ENCODE measurements around the gene TNFRSF18.

Gene TNFRSF18

DNA sequence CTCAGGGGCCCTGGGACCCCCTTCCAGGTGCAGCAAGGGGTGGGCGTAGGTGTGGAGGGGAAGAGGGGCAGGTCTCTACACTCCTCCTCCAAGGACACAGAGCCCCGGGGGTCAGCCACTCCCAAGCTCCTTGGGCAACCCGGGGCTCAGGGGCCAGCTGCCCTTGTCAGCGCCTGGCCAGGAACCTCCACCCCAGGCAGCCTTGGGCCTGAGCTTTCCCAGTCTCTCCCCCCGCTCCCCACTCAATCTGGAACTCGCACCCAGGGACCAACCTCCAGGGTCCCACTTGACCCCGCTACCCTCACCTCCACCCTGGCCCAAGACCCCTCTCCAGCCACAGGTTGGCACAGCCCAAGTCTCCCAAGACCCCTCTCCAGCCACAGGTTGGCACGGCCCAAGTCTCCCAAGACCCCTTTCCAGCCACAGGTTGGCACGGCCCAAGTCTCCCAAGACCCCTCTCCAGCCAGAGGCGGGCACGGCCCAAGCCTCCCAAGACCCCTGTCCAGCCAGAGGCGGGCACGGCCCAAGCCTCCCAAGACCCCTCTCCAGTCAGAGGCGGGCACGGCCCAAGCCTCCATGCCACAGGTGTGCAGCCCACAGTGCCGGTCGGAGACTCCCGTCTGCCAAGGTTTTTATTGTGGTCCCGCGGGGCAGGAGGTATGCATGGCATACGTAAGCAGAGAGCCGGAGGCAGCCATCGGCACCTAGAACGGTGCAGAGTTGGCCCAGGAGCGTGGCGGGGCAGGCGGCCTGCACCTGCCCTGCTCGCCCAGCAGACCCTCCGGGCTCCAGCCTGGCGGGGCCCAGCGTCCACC lies 4.5 kb upstream of the TNFRSF18 start:
- DNase-seq, result no peak

DNA sequence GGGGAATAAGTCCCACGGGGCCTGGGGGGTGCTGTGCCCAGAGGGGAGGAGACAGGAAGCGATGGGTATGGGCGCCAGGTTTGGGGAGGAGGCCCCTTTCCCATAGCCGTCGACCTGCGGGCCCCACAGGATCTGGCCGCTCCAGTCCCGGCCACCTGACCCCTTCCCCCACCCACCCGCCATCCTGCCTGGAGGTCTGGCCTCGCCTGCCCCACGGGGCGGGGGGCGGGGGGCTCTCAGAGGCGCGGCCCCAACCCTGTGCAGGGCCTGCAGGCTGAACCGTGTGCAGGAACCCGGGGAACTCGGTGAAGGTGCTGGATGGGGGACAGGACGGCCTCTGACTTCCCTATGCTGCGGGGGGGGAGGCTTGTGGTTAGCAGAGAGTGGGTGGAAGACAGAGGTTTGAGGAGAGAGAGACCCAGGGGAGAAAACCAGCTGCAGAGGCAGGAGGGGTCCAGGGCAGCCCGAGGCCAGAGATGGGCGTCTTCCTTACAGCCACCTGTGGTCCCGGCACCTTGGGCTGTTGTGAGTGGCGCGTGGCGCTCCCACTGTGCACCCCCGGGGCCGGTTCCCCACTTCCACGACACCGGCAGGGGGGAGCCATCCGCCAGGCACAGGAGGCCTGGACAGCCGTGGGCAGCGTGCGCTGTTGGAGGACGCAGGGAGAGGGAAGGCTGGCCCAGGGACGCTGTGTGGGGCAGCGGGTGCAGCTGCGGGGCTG lies 2.5 kb upstream of the TNFRSF18 start:
- DNase-seq, result no peak

DNA sequence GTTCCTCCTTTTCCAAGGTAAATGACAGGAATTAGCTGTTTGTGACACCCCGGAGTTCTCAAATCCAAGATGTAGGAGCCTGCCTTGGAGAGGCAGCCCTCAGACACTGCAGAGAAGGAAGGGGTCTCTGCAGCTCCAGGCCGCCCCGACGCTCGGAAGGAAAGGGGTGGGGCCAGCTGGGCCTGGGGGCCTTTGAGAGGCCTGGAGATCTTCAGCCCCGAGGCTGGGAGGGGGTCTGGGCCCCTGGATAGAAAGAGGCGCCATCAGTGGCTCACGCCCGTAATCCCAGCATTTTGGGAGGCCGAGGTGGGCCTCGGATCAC lies 1.1 kb upstream of the TNFRSF18 start:
- DNase-seq, result no peak

DNA sequence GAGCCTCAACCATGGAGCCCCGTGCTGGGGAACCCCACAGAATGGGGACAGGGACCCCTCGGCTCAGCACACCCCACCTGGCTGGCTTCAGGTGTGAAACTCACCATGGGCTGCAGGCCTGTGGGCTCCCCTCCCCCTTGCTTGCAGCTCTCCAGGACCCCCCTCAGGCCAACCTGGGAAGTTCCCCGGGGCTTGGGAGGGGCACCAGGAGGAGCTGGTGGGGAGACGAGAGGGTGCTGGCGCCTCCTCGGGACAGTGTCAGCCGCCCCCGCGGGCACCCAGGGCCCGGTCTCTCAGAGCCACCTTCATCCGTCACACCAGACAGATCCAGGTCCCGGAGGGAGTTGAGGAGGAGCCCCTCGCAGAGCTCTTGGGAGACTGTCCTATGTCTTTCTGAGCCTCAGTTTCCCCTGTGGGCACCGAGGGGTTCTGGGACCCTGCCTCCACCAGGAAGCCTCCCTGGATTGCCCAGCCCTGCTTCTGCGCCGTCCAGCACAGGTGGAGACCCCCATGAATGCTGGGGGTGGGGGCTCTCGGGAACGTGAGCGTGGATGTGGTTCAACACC lies 657 bp upstream of the TNFRSF18 start:
- no peak for DNase-seq

DNA sequence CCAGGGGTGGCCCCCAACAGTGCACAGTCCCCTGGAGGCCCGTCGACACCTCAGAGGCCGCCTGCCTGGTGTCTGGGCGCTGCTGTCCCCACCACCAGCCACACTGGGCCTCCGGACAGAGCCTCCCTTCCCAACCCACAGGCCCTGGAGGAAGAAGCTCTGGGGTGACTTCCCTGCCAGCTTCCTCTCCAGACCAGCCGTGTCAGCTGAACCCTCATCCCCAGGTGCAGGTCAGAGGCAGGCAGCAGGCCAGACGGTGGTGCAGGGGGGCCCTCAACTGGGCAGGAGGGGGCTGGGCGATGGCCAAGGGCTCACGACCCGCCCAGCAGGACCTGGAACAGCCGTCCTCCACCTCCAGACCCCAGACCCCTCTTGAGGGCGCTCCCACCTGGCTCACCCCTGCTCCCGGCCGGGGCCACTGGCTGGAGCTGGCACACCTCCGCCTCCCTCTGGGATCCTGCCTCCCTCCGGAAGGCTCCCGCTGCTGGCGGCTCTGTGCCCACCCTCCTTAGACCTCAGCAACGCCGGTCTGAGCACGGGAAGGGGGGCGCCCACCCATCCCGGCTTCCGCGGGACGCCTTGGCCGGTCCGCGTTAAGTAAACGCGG lies 520 bp downstream of the TNFRSF18 start:
- no peak for DNase-seq

DNA sequence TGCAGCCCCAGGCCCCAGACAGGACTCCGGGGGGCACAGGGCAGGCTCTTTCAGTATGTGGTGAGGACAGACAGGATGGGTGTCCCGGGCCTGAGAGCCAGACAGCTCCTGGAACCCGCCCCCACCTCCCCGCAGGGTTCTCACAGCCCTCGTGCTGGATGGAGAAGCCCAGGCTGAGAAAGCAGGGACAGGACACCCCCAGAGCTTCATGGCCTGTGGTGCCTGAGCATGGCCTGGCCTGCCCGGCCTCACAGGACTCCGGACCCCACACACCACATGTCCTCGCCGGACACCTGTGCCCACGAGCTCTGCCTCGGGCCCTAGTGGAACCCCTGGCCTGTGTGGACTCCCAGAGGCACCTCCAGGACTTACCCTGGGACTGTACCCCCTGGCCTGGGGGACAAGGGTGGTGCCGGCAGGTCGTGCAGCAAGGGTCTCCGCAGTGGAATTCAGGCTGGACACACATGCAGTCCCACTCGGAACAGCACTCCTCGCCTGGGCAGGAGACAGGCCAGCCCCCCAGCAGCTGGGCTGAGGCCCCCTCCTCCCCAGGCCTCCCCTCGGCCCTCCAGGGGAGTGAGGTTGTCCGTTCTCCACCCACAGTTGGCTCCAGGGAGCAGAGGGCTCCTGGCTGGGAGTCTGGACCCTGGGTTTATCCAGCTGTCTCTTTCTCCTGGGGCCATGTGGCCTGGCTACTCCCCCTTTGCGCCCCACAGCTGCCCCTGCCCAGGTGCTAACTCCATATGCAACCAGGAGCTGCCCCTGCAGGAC lies 1.2 kb downstream of the TNFRSF18 start:
- DNase-seq, result no peak

DNA sequence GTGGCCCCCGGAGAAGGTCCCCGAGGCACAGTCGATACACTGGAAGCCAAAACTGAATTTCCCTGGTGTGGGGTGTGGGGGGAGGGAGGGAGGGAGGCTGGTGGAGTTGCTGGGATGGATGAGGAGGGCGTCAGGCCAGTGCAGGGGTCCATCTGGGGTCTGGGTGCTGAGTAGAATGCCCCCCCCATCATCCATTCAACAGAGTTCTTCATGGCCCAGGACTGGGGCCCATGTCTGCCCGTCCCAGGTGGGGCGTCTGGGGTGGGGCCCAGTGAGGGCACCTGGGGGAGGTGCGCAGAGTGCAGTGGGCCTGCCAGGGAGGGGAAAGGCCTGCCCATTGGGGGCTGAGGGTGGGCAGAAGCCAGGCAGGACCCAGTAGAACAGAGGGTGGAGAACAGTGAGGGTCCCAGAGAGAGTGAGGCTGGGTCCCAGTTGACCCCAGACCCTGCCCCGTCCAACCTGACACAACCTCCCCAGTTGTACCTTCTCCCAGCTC lies 1.9 kb downstream of the TNFRSF18 start:
- no peak for DNase-seq

DNA sequence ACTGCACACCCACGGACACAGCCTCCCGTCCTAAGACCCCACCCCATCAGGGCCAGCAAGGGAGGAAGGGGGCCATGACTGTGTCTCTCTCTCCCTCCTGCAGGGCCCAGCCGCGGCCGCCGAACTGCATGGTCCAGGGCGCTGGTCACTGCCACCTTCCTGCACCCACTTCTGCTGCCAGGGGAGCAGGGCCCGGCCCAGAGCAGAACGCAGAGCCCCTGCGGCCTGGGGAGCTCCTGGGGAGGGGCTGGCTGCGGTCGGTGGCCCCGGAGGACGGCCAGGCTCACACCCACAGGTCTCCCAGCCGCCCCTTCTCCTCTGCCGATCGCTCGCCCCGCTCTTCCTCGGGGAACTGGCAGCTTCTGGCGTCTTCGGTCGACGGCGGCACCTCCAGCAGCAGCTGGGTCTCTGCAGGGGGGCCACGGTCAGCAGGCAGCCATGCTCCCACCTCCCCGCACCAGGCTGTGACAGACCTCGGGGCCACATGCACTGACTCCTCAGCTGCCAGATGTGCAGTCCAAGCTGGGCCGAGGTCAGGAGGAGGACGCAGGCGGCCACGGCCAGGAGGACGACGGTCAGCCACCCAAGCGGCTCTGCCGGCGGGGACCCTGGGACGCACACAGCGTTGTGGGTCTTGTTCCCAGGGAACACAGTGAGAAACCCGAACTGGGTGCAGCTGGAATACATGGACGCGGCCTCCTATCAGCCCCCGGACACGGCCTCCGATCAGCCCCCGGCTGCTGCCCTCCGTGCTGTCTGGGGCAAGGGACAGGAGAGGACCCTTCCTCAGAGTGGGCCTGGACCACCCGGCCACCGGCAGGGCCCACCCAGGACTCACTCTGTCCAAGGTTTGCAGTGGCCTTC lies 2.6 kb downstream of the TNFRSF18 start:
- no peak for DNase-seq

DNA sequence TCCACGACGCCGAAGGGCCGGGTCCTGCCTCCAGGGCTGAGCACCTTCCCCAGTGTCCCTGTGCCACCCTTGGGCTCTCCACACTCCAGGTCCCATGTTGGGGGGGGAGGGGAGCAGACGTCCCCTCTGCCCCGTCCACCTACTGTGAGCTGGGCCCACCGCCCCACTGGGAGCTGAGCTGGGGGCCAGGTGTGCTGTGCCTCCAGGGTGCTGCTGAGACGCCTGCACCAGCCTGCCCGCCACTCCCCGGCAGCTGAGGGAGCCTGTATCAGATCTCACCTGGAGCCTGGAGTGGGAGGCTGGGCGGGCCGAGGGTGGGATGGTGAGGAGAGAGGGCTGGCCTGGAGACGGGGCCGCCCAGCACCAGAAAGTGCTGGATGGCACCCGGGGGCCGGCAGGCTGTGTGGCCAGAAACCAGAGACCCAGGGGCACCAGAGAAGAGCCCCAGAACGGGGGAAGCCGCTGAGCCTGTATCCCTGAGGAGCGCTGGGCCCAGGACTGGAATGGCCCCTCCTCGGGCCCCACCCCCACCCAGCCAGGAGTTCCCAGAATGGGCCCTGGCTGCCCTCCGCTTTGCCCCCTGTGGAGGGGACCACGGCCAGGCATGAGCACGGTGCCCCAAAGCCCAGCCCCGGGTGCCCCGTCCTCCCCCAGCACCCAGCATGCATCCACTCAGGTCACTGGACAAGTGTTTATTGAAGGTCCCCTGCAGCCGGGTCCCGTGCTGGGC lies 3.4 kb downstream of the TNFRSF18 start:
- no peak for DNase-seq

DNA sequence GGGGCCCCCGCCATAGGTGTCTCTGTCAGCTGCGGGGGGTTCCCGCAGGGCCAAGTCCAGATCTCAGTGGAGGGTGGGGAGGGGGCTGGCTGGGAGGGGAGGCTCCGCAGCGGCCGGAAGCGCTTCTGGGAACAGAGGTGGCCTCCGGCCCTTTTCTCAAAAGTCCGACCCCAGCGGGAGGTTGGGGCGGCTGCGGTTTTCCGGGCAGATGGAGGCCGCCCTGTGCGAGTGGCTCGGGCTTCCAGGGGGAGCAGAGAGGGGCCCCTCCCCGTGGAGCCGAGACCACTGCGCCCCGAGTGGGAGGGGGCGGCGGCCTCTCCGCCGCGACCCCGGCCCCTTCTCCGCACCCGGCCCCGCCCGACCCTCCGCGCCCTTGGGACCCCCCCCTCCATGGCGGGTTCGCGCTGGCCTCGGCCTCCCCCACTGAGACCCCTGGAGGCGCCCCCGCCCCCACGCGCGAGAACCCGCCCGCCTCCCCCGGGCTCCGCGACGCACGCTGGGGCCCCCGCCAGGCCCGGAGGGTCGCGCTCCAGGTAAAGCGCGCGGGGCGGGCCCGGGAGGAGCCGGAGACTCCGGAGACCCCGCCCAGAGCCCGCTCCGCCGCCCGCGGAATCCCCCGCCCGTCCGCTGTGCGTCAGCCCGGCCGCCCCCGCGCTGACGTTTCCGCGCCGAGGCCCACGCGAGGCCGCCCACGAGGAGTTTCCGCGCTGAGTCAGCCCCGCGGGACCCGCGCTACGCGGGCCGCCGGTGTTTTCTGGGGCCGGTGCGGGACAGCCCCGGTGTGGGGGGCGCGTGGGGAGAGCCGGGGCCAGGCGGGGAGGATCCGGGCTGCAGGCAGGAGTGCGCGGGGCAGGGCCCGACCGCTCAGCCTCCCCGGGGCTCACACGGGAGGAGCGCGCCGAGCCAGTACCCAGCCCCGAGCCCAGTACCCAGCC lies 5.2 kb downstream of the TNFRSF18 start:
- no peak for DNase-seq

DNA sequence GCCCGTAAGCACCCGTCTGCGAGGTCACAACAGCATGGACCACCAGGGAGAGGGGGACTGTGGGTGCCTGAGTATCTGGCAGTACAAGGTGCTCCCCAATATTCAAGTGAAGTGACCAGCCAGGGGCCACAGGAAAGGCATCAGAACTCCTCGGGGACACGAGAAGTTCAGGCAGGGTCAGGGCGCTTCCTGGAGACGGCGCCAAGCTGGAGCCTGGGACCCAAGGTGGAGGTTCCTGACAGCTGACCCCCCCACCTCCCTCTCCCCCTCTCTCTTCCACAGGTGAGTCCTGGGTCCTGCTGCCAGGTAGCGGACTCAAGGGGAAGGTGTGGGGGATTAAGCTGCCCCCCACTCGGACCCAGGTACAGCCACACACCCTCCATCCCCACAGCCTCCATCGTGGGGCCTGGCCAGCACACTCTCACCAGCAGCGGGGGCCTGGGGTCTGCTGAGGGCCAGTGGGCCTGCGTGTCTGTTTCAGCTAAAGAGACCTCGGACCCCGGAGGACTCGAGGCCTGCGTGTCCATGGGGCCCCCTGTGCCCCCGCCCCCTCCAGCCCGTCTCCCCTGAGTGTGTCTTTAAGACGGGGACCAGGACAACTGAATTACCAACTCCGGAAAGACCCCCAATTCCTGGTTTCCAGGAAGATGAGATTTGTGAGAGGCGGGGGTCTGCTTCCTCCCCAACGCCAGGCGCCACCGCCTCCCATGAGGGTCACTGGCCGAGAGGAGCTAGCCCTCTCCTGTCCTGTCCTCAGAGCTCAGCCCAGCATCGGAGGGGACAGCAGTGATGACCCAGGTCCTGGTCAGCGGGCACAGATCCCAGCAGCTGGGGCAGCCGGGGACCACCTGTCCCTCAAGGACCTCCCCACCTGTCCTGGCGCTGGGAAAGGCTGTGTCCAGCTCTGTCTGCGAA lies 6.2 kb downstream of the TNFRSF18 start:
- DNase-seq, result no peak

DNA sequence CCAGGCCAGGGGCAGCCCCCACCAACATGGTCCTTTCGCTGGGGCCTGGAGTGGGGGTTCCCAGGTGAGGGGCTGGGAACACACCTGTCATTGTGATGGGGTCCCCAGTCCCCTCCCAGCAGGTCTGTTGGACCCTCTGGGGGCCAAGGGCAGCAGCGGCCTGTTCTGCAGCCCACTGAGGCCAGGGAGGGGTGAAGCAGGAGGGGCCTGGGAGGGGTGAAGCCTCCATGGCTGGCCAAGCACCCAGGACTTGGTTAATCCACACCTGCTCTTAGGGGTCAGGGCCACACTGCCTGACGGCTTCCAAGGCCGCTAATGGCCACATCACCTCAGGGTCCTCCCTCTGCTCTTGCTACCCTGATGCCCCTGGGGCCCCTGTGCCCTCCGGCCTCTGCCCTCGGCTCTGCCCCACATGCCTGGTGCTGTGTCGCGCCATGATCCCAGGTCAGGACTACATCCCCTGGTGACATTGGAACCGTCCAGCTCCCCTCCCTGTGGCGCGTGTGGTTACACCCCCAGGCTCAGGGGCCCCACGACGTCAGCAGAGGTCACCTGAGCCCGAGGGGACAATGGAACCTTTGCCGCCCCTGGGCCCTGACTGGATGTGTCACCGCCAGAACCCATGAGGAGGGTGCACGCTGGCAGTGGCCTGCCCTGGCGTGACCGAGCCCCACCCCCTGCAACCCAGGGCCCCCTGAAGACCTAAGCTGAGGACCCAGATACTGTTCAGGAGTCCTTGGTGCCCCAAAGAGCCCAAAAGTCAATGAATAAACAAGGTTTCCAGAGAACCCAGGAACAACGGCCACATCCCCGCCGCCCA lies 7.0 kb downstream of the TNFRSF18 start:
- no peak for DNase-seq

DNA sequence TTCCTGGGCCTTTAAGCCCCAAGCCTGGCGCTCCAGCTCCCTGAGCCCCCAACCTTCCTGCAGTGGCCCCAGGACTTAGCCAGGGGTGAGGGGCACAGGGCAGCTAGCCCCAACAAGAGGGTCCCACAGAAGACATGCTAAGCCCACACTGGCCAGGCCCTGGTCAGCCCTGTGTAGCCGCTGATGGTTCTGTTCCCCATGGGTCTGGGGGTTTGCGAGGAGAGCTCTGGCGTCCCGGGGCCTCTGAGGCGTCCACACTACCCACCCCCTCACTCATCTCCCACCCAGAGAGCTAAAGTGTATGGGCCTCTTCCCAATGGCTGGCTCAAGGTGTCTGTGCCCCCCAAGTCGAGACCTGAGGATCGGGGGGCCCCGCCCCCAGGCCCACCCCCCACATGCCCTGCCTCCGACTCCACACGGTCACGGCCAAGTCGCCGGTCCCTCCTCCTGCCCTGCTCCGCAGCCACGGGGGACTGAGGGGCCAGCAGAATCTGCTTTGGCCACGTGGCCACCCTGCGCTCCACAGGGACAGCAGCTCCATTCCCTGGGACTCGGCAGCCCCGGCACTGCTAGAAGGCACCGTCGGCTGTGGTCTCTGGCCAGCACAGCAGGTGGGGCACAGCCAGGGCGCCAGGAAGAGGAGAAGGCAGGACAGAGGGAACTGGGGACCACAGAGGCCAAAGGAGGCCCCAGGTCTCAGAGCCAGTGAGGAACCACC lies 7.8 kb downstream of the TNFRSF18 start:
- no peak for DNase-seq

DNA sequence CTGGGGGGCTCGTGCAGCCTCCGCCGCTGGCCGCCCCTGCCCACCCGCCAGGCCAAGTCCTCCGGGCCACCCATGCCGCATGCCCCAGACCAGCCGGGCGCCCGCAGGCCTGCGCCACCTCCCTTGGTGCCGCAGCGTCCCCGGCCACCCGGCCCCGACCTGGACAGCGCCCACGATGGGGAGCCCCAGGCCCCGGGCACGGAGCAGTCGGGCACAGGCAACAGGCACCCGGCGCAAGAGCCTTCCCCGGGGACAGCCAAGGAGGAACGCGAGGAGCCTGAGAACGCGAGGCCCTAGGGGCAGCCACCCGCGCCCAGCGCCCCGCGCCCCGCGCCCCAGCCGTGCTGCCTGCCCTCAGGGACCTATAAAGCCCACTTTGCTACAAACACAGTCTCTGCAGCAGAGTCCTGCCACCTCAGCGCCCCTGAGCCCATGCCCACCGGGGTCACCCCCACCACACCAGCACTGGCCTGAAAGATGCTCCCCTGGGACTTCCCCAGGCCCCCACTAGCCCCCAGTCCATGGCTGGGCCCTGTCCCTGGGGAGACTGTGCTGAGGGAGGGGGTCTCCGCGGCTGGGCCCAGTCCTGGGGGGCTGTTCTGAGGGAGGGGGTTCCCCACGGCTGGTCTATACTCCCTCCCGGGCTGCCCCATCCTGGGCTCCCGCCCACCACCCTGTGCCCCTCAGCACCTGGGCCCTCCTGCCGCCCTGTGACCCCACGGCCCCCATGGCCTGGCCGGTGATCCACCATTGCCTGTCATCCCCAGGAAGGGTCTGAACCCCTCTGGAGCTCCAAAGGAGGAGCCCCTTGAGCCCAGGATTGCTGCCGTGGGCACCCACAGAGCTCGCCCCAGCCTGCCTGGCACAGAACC lies 8.6 kb downstream of the TNFRSF18 start:
- no peak for DNase-seq

DNA sequence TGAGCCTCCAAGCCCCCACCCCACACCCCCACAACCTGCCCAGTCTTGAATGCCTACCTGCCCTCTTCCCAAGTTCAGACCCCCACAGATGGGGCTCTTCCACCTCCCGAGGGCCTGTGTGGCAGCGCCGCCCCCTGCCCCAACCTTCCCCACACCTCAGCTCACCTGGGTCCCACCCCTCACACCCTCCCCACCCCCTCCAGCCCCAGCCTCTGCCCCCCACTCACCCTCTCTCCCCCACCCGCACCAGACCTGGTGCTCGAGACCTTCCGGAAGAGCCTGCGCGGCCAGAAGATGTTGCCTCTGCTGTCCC lies 9.2 kb downstream of the TNFRSF18 start:
- no peak for DNase-seq

DNA sequence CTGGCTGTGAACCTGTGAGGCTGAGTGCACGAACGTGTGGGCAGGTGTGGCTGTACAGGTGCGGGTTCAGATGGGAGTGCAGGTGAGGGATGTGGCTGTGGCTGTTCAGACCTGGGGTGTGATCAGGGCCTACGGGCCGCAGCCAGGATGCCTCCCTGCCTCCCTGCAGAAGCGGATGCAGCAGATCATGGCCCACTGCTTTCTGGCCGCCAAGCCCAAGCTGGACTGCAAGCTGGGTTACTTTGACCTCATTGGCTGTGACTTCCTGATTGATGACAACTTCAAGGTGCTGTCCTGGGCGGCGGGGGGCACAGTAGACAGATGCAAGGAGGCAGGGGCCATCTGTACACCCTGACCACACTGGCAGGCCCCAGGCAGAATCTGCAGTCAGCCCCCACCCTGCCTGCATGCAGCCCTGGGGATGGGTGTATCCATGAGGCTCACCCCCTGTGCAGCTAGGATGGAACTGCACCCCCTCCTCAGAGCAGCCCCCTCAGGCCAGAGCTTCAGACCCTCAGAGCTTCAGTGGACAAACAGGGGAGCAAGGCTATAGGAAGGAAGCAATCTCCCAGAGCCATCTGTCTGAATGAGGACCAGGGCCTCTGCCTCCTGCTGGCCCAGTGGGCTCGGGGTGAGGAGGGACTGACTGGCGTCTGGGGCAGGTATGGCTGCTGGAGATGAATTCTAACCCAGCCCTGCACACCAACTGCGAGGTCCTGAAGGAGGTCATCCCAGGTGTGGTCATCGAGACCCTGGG lies 9.8 kb downstream of the TNFRSF18 start:
- DNase-seq, result no peak
